GM18505 (cell line): Measurements from ENCODE around the gene CLEC16A.

ENCODE experiments used
- ATAC-seq: cut with Tn5 transposase; IDR thresholded peaks from one replicate; pipeline ENCODE4 v1.9.1; 2021; ENCODE audit not compliant: unreplicated experiment
- POLR2A ChIP-seq: IDR thresholded peaks from 4 replicates; pipeline ENCODE4 v1.6.1; 2011; ENCODE audit warnings: borderline replicate concordance; ENCODE audit not compliant: insufficient read depth, insufficient read length; ENCODE audit errors: extremely low read depth

The CLEC16A gene

DNA sequence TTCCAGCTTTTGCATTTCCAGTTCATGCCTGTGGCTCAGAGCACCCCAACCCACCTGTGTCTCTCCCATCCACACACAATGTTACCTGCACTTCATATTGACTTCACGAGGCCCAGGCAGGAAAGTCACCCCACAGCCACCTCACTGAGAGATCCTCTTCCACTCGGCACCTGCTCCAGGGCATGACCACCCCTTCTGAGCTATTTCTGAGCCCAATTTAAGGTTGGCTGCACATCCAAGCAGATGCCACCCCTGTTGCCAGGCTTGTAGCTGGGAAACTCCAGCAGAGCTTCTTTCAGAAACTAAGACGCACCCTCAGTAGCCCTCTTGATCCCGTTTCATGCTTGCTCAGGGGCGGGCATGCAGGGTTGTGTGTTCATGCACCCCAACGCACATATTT lies 223.2 kb downstream of the CLEC16A start:
- no peak for ATAC-seq
- TF ChIP-seq POLR2A, result no peak

DNA sequence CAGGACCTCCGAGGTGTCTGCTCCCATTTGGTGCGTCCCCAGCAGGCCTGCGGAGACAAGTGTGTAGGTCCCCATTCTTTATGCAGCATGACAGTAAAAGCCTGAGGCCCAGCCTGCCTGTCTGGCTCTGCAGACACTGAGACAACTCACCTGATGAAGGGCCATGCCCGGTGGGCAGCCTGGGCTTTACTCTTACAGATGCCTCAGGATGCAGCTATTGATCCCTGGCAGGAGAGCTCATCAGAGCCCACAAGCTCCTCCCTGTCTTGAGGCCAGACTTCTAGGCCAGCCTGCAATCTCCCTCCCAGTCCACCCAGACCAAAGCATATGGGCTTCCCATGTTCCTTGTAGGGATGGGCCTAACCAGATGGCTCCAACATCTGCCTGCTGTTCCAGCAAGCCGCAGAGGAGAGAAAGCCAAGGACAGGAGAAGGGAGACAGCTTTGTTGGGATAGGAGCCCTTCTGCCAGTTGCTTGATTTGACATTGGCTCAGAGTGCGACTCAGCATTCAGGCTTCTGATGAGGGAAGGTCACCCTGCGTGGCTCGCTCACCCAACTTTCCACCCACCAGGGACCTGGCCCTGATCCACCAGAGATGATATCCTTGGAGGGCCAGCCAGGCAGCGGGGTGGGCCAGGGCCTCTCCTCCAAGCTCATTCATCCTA lies 224.2 kb downstream of the CLEC16A start:
- no peak for ATAC-seq
- TF ChIP-seq POLR2A, result no peak

DNA sequence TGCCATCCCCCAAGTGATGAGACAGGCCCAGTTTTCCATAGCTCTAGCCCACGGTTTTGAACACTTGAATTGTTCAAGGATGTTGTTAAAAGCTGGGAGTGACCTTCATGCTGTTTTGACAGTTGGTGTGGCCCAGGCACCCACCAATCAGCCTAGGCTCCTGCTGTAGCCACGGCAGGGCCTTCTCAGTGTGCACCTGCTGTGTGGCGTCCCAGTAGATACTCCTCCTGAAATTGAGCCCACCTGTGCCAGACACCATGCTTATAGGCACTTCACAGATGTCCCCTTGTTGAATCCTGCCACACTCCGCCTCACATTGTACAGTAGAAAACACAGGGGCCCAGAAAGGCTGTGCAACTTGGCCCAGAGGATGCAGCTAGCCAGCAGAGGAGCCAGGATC lies 225.3 kb downstream of the CLEC16A start:
- no peak for TF ChIP-seq POLR2A
- ATAC-seq, result no peak

DNA sequence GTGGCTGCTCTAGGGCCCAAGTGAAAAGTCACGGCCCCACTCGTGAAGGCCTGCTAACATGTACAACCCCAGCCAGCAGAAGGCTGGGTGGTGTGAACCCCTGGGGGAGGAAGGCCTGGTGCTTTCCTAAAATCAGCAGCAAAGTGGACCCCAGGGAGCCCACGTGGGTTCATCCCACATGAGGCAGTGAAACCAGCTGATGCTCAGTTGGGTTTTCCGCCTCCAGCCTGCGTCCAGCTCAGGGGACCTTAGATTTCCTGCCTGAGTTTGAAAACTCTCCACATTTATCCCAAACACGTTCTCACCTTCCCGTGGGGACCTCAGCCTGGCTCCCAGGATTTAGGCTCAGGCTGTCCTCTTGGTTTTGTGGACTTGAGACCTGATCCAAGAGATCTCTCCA lies 225.8 kb downstream of the CLEC16A start:
- no peak for ATAC-seq
- no peak for TF ChIP-seq POLR2A

DNA sequence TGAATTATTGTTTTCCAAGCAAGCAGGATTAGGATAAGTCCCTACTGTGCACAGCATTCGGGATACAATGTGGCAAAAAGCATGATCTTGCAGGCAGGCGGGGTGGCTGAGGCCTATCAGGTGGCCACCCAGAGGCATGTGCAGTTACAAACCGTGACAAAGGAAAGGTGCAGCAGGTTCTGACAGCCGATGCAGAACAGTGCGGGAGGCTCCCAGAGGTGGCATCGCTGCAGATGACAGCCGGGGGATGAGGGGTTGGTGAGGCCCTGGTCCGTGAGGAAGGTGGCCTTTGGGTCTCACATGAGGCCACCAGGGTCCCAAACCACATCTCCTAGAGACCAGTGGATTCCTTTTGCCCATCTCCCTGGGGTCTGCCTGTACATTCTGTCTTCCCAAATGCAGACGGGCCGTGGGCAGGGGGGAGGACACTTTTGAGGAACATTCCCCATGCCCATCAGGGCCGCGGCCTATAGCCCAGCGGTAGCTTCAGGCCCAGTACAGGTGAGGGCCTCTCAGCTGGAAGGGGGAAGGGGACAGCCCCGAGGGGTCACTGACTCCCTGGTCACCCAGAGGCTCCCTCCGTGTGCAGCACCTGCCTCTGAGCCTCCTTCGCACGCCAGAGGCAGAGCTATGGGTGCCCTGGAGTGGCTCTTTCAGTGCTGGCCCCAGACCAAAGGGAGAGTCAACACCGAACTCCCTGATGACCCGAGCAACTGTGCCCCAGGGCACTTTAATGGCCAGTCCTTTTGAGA lies 226.5 kb downstream of the CLEC16A start:
- ATAC-seq, result no peak
- no peak for TF ChIP-seq POLR2A

DNA sequence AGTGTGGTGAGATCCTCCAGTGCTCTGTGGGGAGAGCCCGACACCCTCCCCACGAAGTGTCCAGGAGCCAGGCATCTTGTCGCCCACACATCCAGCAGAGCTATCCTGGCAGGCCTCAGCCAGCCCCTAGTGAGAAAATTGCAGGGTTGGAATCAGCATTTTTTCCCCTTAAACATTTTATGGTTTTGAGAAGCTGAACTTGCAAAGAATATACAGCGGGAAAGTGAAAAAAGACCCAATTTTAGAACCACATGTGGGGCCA lies 227.0 kb downstream of the CLEC16A start:
- no peak for ATAC-seq
- no peak for TF ChIP-seq POLR2A

DNA sequence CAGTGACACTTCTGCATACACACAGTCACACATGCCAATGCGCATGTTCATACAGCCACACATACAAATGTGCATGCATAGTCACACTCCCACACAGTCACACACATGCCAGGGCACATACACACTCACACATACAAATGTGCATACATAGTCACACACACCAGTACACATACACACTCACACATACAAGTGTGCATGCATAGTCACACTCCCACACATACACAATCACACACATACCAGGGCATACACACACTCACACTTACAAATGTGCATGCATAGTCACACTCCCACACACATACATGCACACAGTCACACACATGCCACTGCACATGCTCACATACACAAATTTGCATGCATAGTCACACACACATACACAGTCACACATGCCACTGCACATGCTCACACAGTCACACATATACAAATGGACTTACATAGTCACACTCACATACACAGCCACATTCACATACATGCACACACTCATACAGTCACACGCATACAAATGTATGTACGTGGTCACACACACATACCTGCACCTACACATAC lies 227.5 kb downstream of the CLEC16A start:
- no peak for ATAC-seq
- no peak for TF ChIP-seq POLR2A

DNA sequence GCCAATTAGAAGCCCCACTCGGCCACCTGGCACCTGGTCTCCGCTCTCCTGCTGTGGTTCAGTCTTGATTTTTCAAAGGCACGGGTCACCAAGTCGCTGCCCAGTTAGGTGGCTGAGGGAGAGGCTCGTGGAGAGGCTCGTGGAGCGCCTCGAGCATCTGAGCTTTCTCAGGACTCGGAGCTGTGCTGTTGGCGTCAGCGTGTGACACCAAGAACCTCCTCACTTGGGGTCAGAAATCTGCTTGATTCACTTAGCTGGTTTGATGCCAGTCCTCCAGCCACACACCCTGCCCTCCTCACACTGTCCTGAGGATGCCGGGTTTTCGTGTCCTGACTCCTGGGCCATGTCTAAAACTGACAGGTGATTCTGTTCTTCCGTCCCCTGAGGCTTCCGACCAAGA lies 229.1 kb downstream of the CLEC16A start:
- no peak for TF ChIP-seq POLR2A
- ATAC-seq, result no peak

DNA sequence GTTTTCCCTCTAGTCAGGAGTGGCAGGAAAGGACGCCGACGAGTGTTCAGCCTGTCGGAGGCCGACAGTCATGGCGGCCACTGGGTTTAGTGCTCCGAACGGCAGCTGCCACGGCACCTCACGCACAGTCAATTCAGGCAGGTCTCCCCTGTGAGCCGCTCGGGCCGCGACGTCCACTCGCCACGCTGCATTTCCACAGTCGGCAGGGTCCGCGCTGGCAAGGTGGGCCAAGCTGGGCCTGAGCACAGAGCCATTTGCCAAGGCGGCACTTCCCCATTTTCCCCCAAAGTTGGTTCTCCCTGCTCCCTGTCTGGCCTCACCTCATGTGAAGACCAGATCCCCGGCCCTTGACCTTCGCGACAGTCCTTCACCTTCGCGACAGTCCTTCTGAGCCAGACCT lies 229.8 kb downstream of the CLEC16A start:
- ATAC-seq, result no peak
- TF ChIP-seq POLR2A, result no peak

DNA sequence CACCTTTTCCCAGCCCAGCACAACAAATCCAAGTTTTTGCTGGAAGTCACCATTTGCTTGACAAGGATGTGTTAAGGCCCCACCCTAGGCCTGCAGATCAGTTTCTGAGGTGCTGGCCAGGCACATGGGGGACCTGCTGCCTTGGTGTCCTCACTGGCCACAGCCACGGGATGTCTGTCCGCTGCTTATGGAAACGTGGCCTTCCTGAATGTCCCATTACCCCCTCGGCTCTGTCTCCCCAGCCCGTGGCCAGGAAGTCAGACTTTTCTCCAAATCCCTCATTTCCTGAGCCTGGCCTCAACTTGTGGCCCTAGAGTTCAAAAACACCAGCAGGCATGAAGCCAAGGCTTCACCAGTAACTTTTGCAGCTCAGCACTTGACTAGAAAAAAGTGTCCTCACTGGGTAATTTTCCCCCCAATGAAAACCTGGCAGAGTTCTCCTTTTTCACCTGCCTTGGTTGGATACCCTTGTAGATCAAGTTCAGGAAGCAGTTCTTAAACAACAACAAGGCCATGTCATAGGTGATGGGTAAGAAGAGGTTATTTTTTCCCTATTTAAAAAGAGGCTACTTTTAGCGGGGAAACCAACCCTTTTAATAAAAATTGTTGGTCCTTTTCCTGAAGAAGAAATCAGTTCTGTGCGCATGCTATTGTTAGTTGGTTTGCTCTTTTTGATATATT lies 230.9 kb downstream of the CLEC16A start:
- no peak for TF ChIP-seq POLR2A
- peak; percentile 5 for ATAC-seq

DNA sequence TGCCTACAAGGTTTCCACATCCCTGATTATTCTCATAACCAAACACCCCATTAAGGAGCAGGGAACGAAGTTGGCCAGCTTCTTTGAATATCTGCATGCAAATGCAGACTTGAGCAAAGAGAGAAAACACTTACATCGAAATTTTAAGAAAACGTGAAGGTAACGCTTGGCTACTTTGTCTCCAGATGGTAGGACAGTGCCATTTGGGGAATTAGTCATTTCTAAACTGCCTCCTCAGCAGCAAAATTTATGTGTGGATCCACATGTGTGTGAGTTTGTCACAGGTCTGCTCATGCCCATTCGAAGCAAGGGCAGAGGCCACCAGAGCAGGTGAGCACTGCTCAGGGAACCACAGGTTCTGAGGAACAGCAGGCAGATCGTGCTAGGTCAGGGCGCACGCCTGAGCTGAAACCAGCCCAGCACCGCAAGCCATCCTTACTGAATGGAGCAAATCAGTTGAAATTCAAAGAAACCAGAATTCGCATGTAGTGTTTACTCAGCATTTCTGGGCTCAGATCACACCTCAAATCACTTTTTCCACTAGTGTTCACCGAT lies 231.5 kb downstream of the CLEC16A start:
- TF ChIP-seq POLR2A, result no peak
- ATAC-seq, result peak; percentile 61

DNA sequence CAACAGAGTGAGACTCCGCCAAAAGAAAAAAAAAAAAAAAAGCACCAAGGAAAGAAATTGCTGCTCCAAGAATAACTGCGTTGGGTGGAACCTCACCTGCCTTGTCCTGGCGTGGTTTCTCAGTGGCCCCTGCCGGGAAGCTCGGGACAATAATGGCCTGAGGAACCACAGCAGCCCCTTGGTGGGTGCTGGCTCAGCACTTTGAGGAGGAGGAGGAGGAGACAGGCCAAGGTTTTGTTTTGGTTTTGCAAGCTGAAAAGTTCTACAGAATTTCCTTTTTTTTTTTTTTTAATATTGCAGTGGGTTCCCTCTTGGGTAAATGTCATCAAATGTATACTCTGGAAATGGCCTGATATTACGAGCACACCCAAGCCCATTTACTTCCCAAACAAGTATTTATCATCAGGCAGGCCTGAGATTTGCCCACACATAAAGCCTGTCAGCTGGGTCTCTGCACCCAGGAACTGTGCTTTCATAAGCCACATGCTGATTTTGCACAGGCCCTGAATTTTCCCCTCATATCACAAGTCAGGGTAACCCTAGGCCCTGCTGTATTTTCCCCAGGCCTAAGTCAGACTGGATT lies 233.3 kb downstream of the CLEC16A start:
- no peak for ATAC-seq
- TF ChIP-seq POLR2A, result no peak

DNA sequence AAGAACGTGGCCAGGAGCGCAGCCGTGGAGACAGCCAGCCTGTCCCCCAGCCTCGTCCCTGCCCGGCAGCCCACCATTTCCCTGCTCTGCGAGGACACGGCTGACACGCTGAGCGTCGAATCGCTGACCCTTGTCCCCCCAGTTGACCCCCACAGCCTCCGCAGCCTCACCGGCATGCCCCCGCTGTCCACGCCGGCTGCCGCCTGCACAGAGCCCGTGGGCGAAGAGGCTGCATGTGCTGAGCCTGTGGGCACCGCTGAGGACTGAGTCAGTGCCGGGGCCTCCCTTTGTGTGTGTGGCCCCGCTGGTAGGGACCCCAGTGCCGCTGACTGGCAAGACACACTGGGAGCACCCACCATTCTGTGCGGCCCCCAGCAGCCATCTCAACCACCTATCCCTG lies 234.1 kb downstream of the CLEC16A start:
- no peak for TF ChIP-seq POLR2A
- ATAC-seq, result no peak

DNA sequence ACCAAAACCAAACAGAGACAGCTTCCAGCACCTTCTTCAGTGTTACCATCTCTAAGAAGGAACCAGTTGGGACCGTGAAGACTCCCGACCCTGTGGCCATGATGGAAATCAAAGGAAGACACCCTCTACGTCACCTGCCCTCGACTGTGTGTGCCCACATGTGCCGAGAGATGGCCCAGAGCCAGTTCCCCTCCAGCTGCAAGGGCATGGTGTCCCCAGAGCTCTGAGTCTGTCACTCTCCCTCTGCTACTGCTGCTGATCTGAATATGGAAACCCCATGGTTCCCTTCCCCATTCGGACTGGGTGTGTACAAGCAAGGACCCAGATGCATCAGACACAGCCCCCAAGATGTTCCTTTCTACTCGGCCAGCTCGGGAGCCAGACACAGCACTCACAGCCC lies 235.2 kb downstream of the CLEC16A start:
- no peak for TF ChIP-seq POLR2A
- ATAC-seq, result no peak

DNA sequence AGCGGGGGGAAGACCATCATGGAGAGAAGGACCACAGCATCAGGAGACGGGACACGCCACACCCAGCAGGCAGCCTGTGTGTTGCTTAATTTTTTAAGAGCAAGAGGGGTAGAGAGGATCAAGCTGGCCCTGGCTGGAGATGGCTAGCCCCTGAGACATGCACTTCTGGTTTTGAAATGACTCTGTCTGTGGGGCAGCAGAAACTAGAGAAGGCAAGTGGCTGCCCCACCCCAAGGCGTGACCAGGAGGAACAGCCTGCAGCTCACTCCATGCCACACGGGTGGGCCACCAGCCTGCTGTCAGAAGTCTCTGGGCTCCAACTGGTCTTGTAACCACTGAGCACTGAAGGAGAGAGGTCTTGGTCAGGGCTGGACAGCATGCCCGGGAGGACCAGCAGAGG lies 236.1 kb downstream of the CLEC16A start:
- no peak for ATAC-seq
- TF ChIP-seq POLR2A, result no peak
